Caco-2 (cell line): ENCODE data around the gene NCEH1. TPM values are rescaled to one million over a fixed set of nuclear protein-coding genes. Genes with fewer than 3 reads are reported as not detected.
"Not testable (repeated sequence)": the region's sequence is repeated elsewhere in the genome, so short reads cannot be mapped to it uniquely, and the experiment has no call there.

Experiments
- BruUV-seq: library from RNA; stranded (reverse); fragments of 400-500 nt; replicated peaks from 2 replicates; lab custom pipeline; 2021; lab: Mats Ljungman, UMichigan
- CTCF ChIA-PET: fragments of 300-600 bp; sonication (Branson Sonifier 250); formaldehyde crosslinking; loops from one replicate; lab custom pipeline; 2022; ENCODE audit warnings: antibody characterized with exemption; lab: Charles Lee
- POLR2A ChIA-PET: fragments of 300-600 bp; sonication (Branson Sonifier 250); formaldehyde crosslinking; loops from one replicate; lab custom pipeline; 2022; ENCODE audit warnings: antibody characterized with exemption; lab: Charles Lee
- DNase-seq, 2 experiments: peaks; one replicate each; pipeline versions ENCODE4 v3.0.0 to v3.0.0-alpha.2; 2020 to 2022
- H3K27me3 ChIP-seq: replicated peaks from 2 replicates; pipeline ENCODE4 v1.6.0; 2011; ENCODE audit warnings: low read length; ENCODE audit not compliant: control insufficient read depth, insufficient read depth
- H3K36me3 ChIP-seq: 2 replicates; pipeline ENCODE4 v1.5.1; 2011; ENCODE audit warnings: low read length; ENCODE audit not compliant: control insufficient read depth, insufficient read depth
- H3K4me1 ChIP-seq: fragments of 250-450 bp; sonication (Bioruptor Pico); 2 replicates; pipeline ENCODE4 v1.5.1; 2020; ENCODE audit warnings: mild to moderate bottlenecking
- H3K4me3 ChIP-seq: 2 replicates; pipeline ENCODE4 v1.5.1; 2011; ENCODE audit warnings: low read depth, mild to moderate bottlenecking, control low read depth, low read length
- H3K9me3 ChIP-seq: fragments of 250-450 bp; sonication (Bioruptor Pico); 2 replicates; pipeline ENCODE4 v1.5.1; 2020; ENCODE audit warnings: mild to moderate bottlenecking, moderate library complexity
- H3K27ac Mint-ChIP-seq: one replicate; pipeline ENCODE4 v1.8.0; 2022; ENCODE audit warnings: mixed read lengths; ENCODE audit not compliant: unreplicated experiment
- H3K27me3 Mint-ChIP-seq: one replicate; pipeline ENCODE4 v1.8.0; 2022; ENCODE audit warnings: mixed read lengths; ENCODE audit not compliant: insufficient read depth, unreplicated experiment
- H3K36me3 Mint-ChIP-seq: one replicate; pipeline ENCODE4 v1.8.0; 2022; ENCODE audit warnings: mild to moderate bottlenecking, mixed read lengths; ENCODE audit not compliant: insufficient read depth, unreplicated experiment
- H3K4me1 Mint-ChIP-seq: one replicate; pipeline ENCODE4 v1.8.0; 2022; ENCODE audit warnings: low read depth, mixed read lengths; ENCODE audit not compliant: unreplicated experiment
- H3K4me3 Mint-ChIP-seq: one replicate; pipeline ENCODE4 v1.8.0; 2022; ENCODE audit warnings: mild to moderate bottlenecking, moderate library complexity, mixed read lengths; ENCODE audit not compliant: unreplicated experiment
- H3K9me3 Mint-ChIP-seq: one replicate; pipeline ENCODE4 v1.8.0; 2022; ENCODE audit warnings: mixed read lengths; ENCODE audit not compliant: unreplicated experiment
- CTCF ChIP-seq, 2 experiments: fragments of 200-600 bp in 1 of 2; IDR thresholded peaks; 1 replicate in 1 of 2; 2 replicates in 1 of 2; pipeline versions ENCODE4 v1.5.1 to v1.8.0; 2011 to 2022; ENCODE audit warnings: antibody characterized with exemption in 1 of 2, control low read depth in 1 of 2, inconsistent platforms in 1 of 2, low read depth in 1 of 2, low read length in 1 of 2, mild to moderate bottlenecking in 1 of 2, moderate library complexity in 1 of 2; ENCODE audit not compliant: insufficient read depth in 1 of 2, severe bottlenecking in 1 of 2, unreplicated experiment in 1 of 2
- intact Hi-C: fragments of 100-400 bp; cut with micrococcal nuclease; formaldehyde crosslinking; loops from one replicate; pipeline ENCODE4 v1.10.0; 2022; ENCODE audit not compliant: unreplicated experiment
- total RNA-seq: library from RNA; stranded (reverse); gene quantifications from 2 replicates; pipeline ENCODE4 v1.2.3, GENCODE V29; 2022

NCEH1 gene
- total RNA-seq, 1 experiment from 2014 or later, result 10.1 TPM

GRCh38 chr3:172739462-172739861 lies 28.6 kb upstream of the NCEH1 start:
- BruUV-seq, result no TSS peak
- H3K9me3 ChIP-seq, result no peaks in the 10 kb centered on the region
- H3K4me1 ChIP-seq, result no peaks in the 10 kb centered on the region
- no peaks in the 10 kb centered on the region for H3K27me3 ChIP-seq
- no peak overlapping the region for H3K27ac Mint-ChIP-seq
- CTCF ChIA-PET, result no interaction called here
- peaks cover 6% of the 10 kb centered on the region for H3K4me1 Mint-ChIP-seq
- no peak overlapping the region for H3K4me3 ChIP-seq
- no peak overlapping the region for H3K4me3 Mint-ChIP-seq
- intact Hi-C loops, result no loop called here
- H3K9me3 Mint-ChIP-seq, result no peaks in the 10 kb centered on the region
- H3K36me3 ChIP-seq, result no peaks in the 10 kb centered on the region
- no peaks in the 10 kb centered on the region for H3K27me3 Mint-ChIP-seq
- TF ChIP-seq CTCF (IDR thresholded peaks at IDR 0.05; ENCODE audit: insufficient read depth in 1 of 2, low read depth in 1 of 2, low read length in 1 of 2, severe bottlenecking in 1 of 2, unreplicated experiment in 1 of 2), result no peak
- DNase-seq, result no peak
- no peaks in the 10 kb centered on the region for H3K36me3 Mint-ChIP-seq
- POLR2A ChIA-PET, result no interaction called here

- H3K4me3 Mint-ChIP-seq, result no peak overlapping the region
- no TSS peak for BruUV-seq
- no peak overlapping the region for H3K27ac Mint-ChIP-seq
- ChIA-PET CTCF (no interaction called here), POLR2A (no interaction called here)
- intact Hi-C loops, result no loop called here
- peaks cover 6% of the 10 kb centered on the region for H3K4me1 Mint-ChIP-seq
- no peaks in the 10 kb centered on the region for H3K9me3 ChIP-seq
- H3K36me3 Mint-ChIP-seq, result no peaks in the 10 kb centered on the region
- no peak overlapping the region for H3K4me3 ChIP-seq
- no peak for TF ChIP-seq CTCF (IDR thresholded peaks at IDR 0.05; ENCODE audit: insufficient read depth in 1 of 2, low read depth in 1 of 2, low read length in 1 of 2, severe bottlenecking in 1 of 2, unreplicated experiment in 1 of 2)
- H3K27me3 ChIP-seq, result no peaks in the 10 kb centered on the region
- H3K9me3 Mint-ChIP-seq, result no peaks in the 10 kb centered on the region
- H3K36me3 ChIP-seq, result no peaks in the 10 kb centered on the region
- no peak for DNase-seq
- H3K4me1 ChIP-seq, result no peaks in the 10 kb centered on the region
- no peaks in the 10 kb centered on the region for H3K27me3 Mint-ChIP-seq
Observed at GRCh38 chr3:172735014-172735413, 24.1 kb upstream of the NCEH1 start.

DNA sequence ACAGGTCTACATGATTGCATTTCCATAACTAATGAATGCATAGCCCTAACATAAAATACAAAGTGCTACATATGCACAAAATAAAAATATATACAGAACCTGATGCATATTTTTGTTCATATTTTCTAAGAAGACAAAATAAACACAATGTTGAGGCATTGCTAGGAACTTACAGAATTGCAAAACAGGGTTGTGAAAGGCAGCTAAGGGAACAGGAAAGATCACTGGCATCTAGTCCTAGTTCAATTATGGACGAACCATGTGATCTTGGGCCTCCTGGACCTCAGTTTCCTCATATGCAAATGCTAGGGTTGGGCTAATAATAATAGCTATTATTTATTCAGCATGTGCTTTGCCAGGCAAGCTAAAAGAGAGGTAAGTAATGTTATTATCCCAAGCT lies 15.5 kb upstream of the NCEH1 start:
- Histone ChIP-seq H3K9me3 (no peaks in the 10 kb centered on the region; the same call in 1 of the 2 replicates), H3K27me3 (no peaks in the 10 kb centered on the region), H3K36me3 (no peaks in the 10 kb centered on the region), H3K4me3 (no peak overlapping the region), H3K4me1 (no peaks in the 10 kb centered on the region)
- CTCF ChIA-PET, result interaction anchor here (0.6 to 0.7 kb wide), 2 partner anchors 24 to 102 kb away, joined by 4 to 5 read pairs; partner anchors contain the start of gene ECT2
- no peaks in the 10 kb centered on the region for H3K36me3 Mint-ChIP-seq
- no TSS peak for BruUV-seq
- no peak overlapping the region for H3K27ac Mint-ChIP-seq
- intact Hi-C loops, result no loop called here
- no peak for DNase-seq
- no peaks in the 10 kb centered on the region for H3K9me3 Mint-ChIP-seq
- no peak for TF ChIP-seq CTCF (IDR thresholded peaks at IDR 0.05; ENCODE audit: insufficient read depth in 1 of 2, low read depth in 1 of 2, low read length in 1 of 2, severe bottlenecking in 1 of 2, unreplicated experiment in 1 of 2)
- peaks cover 14% of the 10 kb centered on the region for H3K4me1 Mint-ChIP-seq
- POLR2A ChIA-PET, result no interaction called here
- no peaks in the 10 kb centered on the region for H3K27me3 Mint-ChIP-seq
- H3K4me3 Mint-ChIP-seq, result no peak overlapping the region

DNA sequence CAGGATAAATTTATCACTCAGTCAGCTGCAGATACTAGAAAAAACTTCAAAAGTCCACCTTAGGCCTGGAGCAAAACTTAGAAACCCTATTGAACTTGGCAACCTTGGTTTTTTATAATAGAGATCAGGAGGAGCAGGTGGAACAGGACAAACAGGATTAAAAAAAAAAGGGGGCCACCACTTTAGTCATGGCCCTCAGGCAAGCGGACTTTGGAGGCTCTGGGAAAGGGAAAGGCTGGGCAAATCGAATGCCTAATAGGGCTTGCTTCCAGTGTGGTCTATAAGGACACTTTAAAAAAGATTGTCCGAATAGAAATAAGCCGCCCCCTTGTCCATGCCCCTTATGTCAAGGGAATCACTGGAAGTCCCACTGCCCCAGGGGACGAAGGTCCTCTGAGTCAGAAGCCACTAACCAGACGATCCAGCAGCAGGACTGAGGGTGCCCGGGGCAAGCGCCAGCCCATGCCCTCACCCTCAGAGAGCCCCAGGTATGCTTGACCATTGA lies 11.7 kb upstream of the NCEH1 start:
- H3K4me1 ChIP-seq, H3K27ac Mint-ChIP-seq, BruUV-seq, CTCF ChIA-PET, H3K36me3 ChIP-seq, H3K36me3 Mint-ChIP-seq, POLR2A ChIA-PET, H3K4me3 ChIP-seq, H3K27me3 Mint-ChIP-seq, H3K9me3 ChIP-seq, H3K4me3 Mint-ChIP-seq, H3K27me3 ChIP-seq, intact Hi-C loops: not testable (repeated sequence)
- DNase-seq, result peak in 1 of 2 experiments; percentile 47
- H3K9me3 Mint-ChIP-seq, result peaks cover 12% of the 10 kb centered on the region
- peaks cover 14% of the 10 kb centered on the region for H3K4me1 Mint-ChIP-seq
